SK-N-SH treated with all-trans-retinoic acid at 6 μM for 48 hours (cell line): ENCODE data around the gene SYNE1.
"Not testable (repeated sequence)": the region's sequence is repeated elsewhere in the genome, so short reads cannot be mapped to it uniquely, and the experiment has no call there.

ENCODE experiments used
- ATAC-seq: fragments of 200-7000 bp; cut with Tn5 transposase; 3 replicates; pipeline ENCODE4 v1.9.1; 2020; ENCODE audit warnings: mild to moderate bottlenecking, moderate library complexity
- ARNTL ChIP-seq: fragments of 450-650 bp; formaldehyde crosslinking; IDR thresholded peaks from 2 replicates; pipeline ENCODE4 v1.5.0; 2020; ENCODE audit warnings: low read depth, mild to moderate bottlenecking, moderate library complexity, borderline replicate concordance
- BACH2 ChIP-seq: fragments of 250-450 bp; sonication (Bioruptor Pico); IDR thresholded peaks from 2 replicates; pipeline ENCODE4 v1.9.0; 2021; ENCODE audit warnings: mild to moderate bottlenecking, borderline replicate concordance
- CREB5 ChIP-seq: fragments of 250-450 bp; sonication (Bioruptor Pico); IDR thresholded peaks from 2 replicates; pipeline ENCODE4 v1.5.1; 2020; ENCODE audit warnings: low read depth, mild to moderate bottlenecking, moderate library complexity
- ESRRG ChIP-seq: fragments of 250-450 bp; sonication (Bioruptor Pico); IDR thresholded peaks from 2 replicates; pipeline ENCODE4 v1.6.1; 2021; ENCODE audit warnings: mild to moderate bottlenecking
- GLIS3 ChIP-seq: fragments of 250-450 bp; sonication (Bioruptor Pico); IDR thresholded peaks from 2 replicates; pipeline ENCODE4 v1.5.0; 2020; ENCODE audit warnings: mild to moderate bottlenecking, moderate library complexity
- ISL1 ChIP-seq: fragments of 250-450 bp; sonication (Bioruptor Pico); IDR thresholded peaks from 2 replicates; pipeline ENCODE4 v2.1.2; 2022; ENCODE audit warnings: mild to moderate bottlenecking, moderate library complexity
- OSR1 ChIP-seq: fragments of 250-450 bp; sonication (Bioruptor Pico); IDR thresholded peaks from 2 replicates; pipeline ENCODE4 v1.8.0; 2022; ENCODE audit warnings: moderate library complexity, mild to moderate bottlenecking, inconsistent platforms
- PATZ1 ChIP-seq: fragments of 250-450 bp; sonication (Bioruptor Pico); IDR thresholded peaks from 2 replicates; pipeline ENCODE4 v1.8.0; 2020; ENCODE audit warnings: mild to moderate bottlenecking, moderate library complexity, borderline replicate concordance
- PPARA ChIP-seq: fragments of 250-450 bp; sonication (Bioruptor Pico); IDR thresholded peaks from 2 replicates; pipeline ENCODE4 v1.5.0; 2020; ENCODE audit warnings: mild to moderate bottlenecking, borderline replicate concordance
- RARB ChIP-seq: fragments of 250-450 bp; sonication (Bioruptor Pico); IDR thresholded peaks from 2 replicates; pipeline ENCODE4 v1.8.0; 2021; ENCODE audit warnings: mild to moderate bottlenecking, moderate library complexity
- SNAI2 ChIP-seq: fragments of 250-450 bp; sonication (Bioruptor Pico); IDR thresholded peaks from 2 replicates; pipeline ENCODE4 v1.5.0; 2020; ENCODE audit warnings: mild to moderate bottlenecking, moderate library complexity
- TOX ChIP-seq: fragments of 250-450 bp; sonication (Bioruptor Pico); IDR thresholded peaks from 2 replicates; pipeline ENCODE4 v1.8.0; 2021; ENCODE audit warnings: mild to moderate bottlenecking, moderate library complexity, borderline replicate concordance
- ZC3H10 ChIP-seq: fragments of 250-450 bp; sonication (Bioruptor Pico); IDR thresholded peaks from 2 replicates; pipeline ENCODE4 v1.5.1; 2021; ENCODE audit warnings: mild to moderate bottlenecking, moderate library complexity
- ZFP3 ChIP-seq: fragments of 250-450 bp; sonication (Bioruptor Pico); IDR thresholded peaks from 2 replicates; pipeline ENCODE4 v1.5.0; 2020; ENCODE audit warnings: mild to moderate bottlenecking, moderate library complexity
- ZFP30 ChIP-seq: fragments of 450-650 bp; formaldehyde crosslinking; IDR thresholded peaks from 2 replicates; pipeline ENCODE4 v1.5.0; 2022; ENCODE audit warnings: mild to moderate bottlenecking, moderate library complexity
- ZNF70 ChIP-seq: fragments of 450-650 bp; formaldehyde crosslinking; IDR thresholded peaks from 2 replicates; pipeline ENCODE4 v1.5.0; 2020; ENCODE audit warnings: mild to moderate bottlenecking, moderate library complexity
- ZNF8 ChIP-seq: fragments of 450-650 bp; formaldehyde crosslinking; IDR thresholded peaks from 2 replicates; pipeline ENCODE4 v1.5.0; 2020; ENCODE audit warnings: mild to moderate bottlenecking, moderate library complexity
- TF ChIP-seq, protein P1 (sequence below): fragments of 250-450 bp; sonication (Bioruptor Pico); IDR thresholded peaks from 2 replicates; pipeline ENCODE4 v1.8.0; 2021; ENCODE audit warnings: low read depth, mild to moderate bottlenecking, moderate library complexity, borderline replicate concordance
- TF ChIP-seq, protein P2 (sequence below): fragments of 250-450 bp; sonication (Bioruptor Pico); IDR thresholded peaks from 2 replicates; pipeline ENCODE4 v1.5.1; 2021; ENCODE audit warnings: mild to moderate bottlenecking, moderate library complexity

The SYNE1 gene

GRCh38 chr6:152076242-152076641 lies 560.9 kb downstream of the SYNE1 start:
- not testable (repeated sequence) for ATAC-seq

DNA sequence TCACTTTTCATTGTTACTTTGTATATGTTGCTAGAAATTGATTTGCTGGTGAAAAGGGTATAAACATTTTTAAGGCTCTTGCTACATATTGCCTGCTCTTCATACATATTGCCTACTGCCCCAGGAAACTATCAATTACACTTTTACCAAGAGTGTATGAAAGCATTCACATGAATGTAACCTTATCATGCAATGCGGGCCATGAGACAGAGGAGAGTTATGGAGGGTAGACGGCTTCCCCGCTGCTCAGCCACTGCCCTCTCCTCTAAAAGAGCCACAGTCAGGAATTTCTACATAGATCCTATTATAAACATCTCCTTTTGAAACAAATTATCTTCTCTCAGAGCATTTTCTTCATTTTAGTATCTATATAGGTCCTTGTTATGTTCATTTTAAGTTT lies 565.3 kb downstream of the SYNE1 start:
- no peak for ATAC-seq
- TF ChIP-seq ZFP3 (CRISPR knock-in tag) (no peak), ZNF8 (no peak), TOX (CRISPR knock-in tag) (no peak), PPARA (no peak), ZNF70 (no peak), SNAI2 (no peak), ZC3H10 (CRISPR knock-in tag) (no peak), ZFP30 (CRISPR knock-in tag) (no peak), GLIS3 (CRISPR knock-in tag) (no peak), ISL1 (CRISPR knock-in tag) (no peak), ARNTL (CRISPR knock-in tag) (no peak), CREB5 (CRISPR knock-in tag) (no peak), ESRRG (CRISPR knock-in tag) (no peak), PATZ1 (no peak), OSR1 (CRISPR knock-in tag) (no peak), RARB (no peak), BACH2 (CRISPR knock-in tag) (no peak)
- TF ChIP-seq, protein P1, sequence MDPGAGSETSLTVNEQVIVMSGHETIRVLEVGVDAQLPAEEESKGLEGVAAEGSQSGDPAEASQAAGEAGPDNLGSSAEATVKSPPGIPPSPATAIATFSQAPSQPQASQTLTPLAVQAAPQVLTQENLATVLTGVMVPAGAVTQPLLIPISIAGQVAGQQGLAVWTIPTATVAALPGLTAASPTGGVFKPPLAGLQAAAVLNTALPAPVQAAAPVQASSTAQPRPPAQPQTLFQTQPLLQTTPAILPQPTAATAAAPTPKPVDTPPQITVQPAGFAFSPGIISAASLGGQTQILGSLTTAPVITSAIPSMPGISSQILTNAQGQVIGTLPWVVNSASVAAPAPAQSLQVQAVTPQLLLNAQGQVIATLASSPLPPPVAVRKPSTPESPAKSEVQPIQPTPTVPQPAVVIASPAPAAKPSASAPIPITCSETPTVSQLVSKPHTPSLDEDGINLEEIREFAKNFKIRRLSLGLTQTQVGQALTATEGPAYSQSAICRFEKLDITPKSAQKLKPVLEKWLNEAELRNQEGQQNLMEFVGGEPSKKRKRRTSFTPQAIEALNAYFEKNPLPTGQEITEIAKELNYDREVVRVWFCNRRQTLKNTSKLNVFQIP (CRISPR knock-in tag): no peak
- TF ChIP-seq, protein P2, sequence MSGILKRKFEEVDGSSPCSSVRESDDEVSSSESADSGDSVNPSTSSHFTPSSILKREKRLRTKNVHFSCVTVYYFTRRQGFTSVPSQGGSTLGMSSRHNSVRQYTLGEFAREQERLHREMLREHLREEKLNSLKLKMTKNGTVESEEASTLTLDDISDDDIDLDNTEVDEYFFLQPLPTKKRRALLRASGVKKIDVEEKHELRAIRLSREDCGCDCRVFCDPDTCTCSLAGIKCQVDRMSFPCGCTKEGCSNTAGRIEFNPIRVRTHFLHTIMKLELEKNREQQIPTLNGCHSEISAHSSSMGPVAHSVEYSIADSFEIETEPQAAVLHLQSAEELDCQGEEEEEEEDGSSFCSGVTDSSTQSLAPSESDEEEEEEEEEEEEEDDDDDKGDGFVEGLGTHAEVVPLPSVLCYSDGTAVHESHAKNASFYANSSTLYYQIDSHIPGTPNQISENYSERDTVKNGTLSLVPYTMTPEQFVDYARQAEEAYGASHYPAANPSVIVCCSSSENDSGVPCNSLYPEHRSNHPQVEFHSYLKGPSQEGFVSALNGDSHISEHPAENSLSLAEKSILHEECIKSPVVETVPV (CRISPR knock-in tag): no peak
